Right cardiac atrium (tissue), 5 donors: ENCODE data around the gene BOC. TPM values are rescaled to one million over a fixed set of nuclear protein-coding genes. Genes with fewer than 3 reads are reported as not detected.
"Not testable (repeated sequence)": the region's sequence is repeated elsewhere in the genome, so short reads cannot be mapped to it uniquely, and the experiment has no call there.

Source experiments
- ATAC-seq, 2 donors: fragments of 200-7000 bp; cut with Tn5 transposase; one replicate each; pipeline versions ENCODE4 v1.8.0 to v1.9.1; 2020; ENCODE audit warnings: moderate library complexity in 2 of 2, mild to moderate bottlenecking in 1 of 2
- DNase-seq, 3 donors: peaks; one replicate each; pipeline ENCODE4 v3.0.0-alpha.2; 2020
- H3K27ac ChIP-seq: one replicate; pipeline ENCODE4 v1.5.1; 2013; ENCODE audit warnings: mild to moderate bottlenecking, low read length, control low read depth, moderate library complexity
- H3K27me3 ChIP-seq: one replicate; pipeline ENCODE4 v1.6.1; 2013; ENCODE audit not compliant: control insufficient read depth, insufficient read depth
- H3K4me1 ChIP-seq: one replicate; pipeline ENCODE4 v1.6.1; 2013; ENCODE audit warnings: low read length; ENCODE audit not compliant: control insufficient read depth, insufficient read depth
- H3K4me3 ChIP-seq: one replicate; pipeline ENCODE4 v1.5.1; 2013; ENCODE audit warnings: low read length, control low read depth
- H3K9me3 ChIP-seq: one replicate; pipeline ENCODE4 v1.6.1; 2013; ENCODE audit warnings: low read length; ENCODE audit not compliant: control insufficient read depth
- WGBS: extraction: QIAGEN DNeasy Blood & Tissue Kit; methylation state at CpG from one replicate; pipeline ENCODE4 v1.1.7; 2013; 5-methylcytosine and 5-hydroxymethylcytosine counted together
- intact Hi-C, 4 donors: fragments of 100-400 bp; cut with DNase I; formaldehyde crosslinking; loops; one replicate each; pipeline versions ENCODE4 v1.11.0 to v1.14.0; 2022 to 2023
- polyA plus RNA-seq: library from polyadenylated mRNA; stranded (reverse); fragments of 200-250 nt; gene quantifications from one replicate; pipeline ENCODE4 v1.2.3, GENCODE V29; 2013
- total RNA-seq, 4 donors: library from RNA; stranded (reverse); fragmentation: NEBNext Ultra II Directional; extraction: Animal tissue kit (Norgen Biotek cat#: 25700); gene quantifications; one replicate each; pipeline ENCODE4 v1.2.1, GENCODE V29; 2021
- donor health status: healthy with polysubstance abuse.
- donor health status: DM: no; HTN: yes; CAD: no.
- donor health status: DM: no; HTN: no; CAD: no.
- donor health status: DM: no; HTN: yes; CAD: no; lungs with severe emphysema.
- donor health status: DM: yes; HTN: yes; CAD: no.

Gene BOC
- total and polyA plus RNA-seq, 5 donors = 5.2 to 45.3 (median 13.6) TPM

DNA sequence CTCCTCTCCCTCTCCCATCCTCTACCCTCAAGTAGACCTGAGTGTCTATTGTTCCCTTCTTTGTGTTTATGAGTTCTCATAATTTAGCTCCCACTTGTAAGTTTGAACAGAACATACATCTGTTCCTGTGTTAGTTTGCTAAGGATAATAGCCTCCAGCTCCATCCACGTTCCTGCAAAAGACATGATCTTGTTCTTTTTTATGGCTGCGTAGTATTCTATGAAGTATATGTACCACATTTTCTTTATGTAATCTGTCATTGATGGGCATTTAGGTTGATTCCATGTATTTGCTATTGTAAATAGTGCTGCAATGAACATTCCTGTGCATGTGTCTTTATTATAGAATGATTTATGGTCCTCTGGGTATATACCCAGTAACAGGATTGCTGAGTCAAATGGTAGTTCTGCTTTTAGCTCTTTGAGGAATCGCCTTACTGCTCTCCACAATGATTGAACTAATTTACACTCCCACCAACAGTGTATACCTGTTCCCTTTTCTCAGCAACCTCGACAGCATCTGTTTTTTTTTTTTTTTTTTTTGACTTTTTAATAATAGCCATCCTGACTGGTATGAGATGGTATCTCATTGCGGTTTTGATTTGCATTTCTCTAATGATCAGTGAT lies 39.6 kb upstream of the BOC start:
- intact Hi-C loops, DNase-seq, H3K27me3 ChIP-seq, H3K27ac ChIP-seq, H3K4me1 ChIP-seq, ATAC-seq, H3K4me3 ChIP-seq, H3K9me3 ChIP-seq: not testable (repeated sequence)
- 89% methylated on average over 5 of the region's 5 CpGs for WGBS

DNA sequence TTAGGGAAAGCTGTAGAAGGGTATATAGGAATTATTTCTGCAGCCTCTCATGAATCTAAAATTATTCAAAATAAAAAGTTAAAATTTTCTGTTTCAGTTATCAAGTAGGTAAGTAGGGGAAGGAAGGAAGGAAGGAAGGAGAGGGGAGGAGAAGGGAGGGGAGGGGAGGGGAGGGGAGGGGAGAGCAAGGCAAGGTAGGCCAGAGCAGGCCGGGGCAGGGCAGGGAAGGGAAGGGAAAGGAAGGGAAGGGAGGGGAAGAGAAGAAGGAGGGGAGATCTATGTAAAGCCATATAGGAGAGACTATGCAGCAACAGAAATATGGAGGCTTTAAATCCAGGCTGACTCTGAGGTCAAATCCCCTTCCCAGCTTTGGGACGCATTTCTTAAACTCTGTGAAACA lies 38.3 kb upstream of the BOC start:
- no peak for ATAC-seq
- 77% methylated on average over 2 of the region's 2 CpGs for WGBS
- Histone ChIP-seq H3K4me1 (peaks cover under 1% of the 10 kb centered on the region), H3K4me3 (no peak overlapping the region), H3K9me3 (no peaks in the 10 kb centered on the region), H3K27me3 (no peaks in the 10 kb centered on the region), H3K27ac (no peak overlapping the region)
- no peak for DNase-seq
- intact Hi-C loops = no loop called here

DNA sequence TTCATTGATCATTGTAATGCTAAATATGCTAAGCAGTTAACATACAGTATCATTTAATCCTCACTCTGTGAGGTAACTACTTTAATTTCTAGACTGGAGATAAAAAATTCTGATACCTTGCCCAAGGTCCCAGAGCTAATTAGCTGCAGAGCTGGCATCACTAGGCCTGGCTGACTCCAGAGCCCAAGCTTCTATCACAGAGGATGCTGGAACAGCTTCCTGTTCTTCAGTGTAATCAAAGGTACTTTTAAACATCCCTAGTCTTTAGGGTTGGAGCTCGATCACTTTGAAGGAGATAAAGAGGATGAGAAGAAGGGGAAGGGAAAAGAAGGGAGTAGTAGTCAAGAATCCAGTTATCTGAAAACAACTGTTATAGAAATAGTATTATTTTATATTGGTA lies 37.1 kb upstream of the BOC start:
- intact Hi-C loops = no loop called here
- DNase-seq = no peak
- H3K9me3 ChIP-seq = no peaks in the 10 kb centered on the region
- peak in 1 of 2 donors; percentile 31 for ATAC-seq
- H3K27ac ChIP-seq = no peak overlapping the region
- 69% methylated on average over 1 of the region's 1 CpG for WGBS
- no peaks in the 10 kb centered on the region for H3K4me1 ChIP-seq
- no peaks in the 10 kb centered on the region for H3K27me3 ChIP-seq
- no peak overlapping the region for H3K4me3 ChIP-seq

DNA sequence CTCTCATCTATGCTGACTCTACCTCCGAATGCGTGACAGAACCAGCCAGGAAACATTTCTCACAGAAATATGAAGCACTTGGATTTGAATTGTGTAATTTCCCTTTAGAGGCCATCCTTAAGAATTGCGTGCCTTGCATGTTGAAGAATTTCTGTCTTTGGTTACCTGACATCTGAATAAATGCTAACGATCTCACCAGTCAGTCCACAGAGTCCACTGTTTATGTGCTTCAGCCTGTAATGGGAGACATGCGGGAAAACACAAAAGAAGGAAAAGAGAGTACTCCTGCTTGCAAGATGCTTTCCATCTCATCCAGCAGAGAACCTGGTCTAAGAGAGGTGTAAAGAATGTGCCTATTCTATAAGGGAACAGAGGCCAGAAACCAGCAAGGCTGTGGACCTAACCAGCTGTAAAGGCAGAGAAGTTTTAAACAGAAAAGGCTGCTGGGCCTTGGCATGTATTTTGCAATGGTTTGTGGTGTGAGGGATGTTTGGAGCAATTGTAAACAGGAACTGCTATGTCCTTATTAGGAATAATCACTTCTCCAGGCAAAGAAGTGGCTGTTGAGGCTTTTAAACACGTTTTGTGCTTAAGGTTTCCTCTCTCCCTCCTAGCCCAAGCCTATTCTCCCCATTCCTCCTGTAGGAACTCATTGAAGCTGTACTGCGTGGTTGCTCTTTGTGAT lies 36.4 kb upstream of the BOC start:
- no peak overlapping the region for H3K4me3 ChIP-seq
- intact Hi-C loops = no loop called here
- H3K9me3 ChIP-seq = no peaks in the 10 kb centered on the region
- no peaks in the 10 kb centered on the region for H3K27me3 ChIP-seq
- ATAC-seq = no peak
- H3K27ac ChIP-seq = no peak overlapping the region
- WGBS = 69% methylated on average over 7 of the region's 7 CpGs
- no peak for DNase-seq
- no peaks in the 10 kb centered on the region for H3K4me1 ChIP-seq

DNA sequence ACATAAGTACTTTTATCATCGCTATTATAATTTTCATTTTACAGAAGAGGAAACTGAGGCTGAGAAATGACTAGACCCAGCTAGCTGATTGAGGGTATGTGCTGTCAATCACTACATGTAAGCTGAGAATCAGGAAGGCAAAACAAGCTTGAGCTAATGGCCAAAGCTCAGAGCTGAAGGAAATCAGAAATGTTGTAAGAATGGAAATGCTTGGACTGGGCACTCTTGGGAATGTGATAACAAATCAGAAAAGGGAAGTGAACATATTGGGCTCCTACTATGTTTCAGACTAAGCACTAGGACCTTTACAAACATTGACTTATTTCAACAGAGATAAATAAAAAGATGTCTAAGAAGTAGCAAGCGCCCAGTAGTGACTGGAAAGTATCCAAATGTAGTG lies 33.8 kb upstream of the BOC start:
- intact Hi-C loops = no loop called here
- DNase-seq (no peak), ATAC-seq (peak in 1 of 2 donors; percentile 67)
- H3K4me3 ChIP-seq = no peak overlapping the region
- no peak overlapping the region for H3K27ac ChIP-seq
- 85% methylated on average over 2 of the region's 2 CpGs for WGBS
- no peaks in the 10 kb centered on the region for H3K9me3 ChIP-seq
- no peaks in the 10 kb centered on the region for H3K27me3 ChIP-seq
- H3K4me1 ChIP-seq = no peaks in the 10 kb centered on the region

DNA sequence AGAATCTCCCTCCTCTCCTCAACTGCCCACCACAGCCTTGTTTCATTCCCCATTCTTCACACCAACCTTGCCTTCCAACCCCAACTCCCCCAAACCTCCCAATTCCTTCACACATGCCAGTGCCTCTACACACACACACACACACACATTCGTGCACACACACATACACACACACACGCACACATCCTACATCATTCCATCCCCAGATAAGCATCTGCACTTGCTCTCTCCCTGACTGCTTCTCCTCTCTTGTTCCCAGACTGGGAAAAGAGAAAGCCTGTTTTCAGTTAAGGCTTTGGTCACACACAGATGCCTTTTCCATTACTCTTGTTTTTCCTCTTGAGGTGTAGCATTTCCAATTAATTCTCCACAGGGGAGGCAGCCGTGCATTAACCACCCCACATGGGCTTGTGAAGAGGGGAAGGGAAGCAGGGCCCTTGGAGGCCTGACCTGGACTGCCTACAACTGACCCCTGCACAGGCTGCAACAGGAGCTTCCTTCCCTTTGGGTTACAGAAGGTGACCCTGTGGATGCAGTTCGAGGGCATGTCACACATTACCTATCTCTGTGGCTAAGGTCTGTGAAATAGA lies 32.0 kb upstream of the BOC start:
- no peaks in the 10 kb centered on the region for H3K9me3 ChIP-seq
- no peaks in the 10 kb centered on the region for H3K4me1 ChIP-seq
- WGBS = 83% methylated on average over 4 of the region's 4 CpGs
- intact Hi-C loops = no loop called here
- no peak for ATAC-seq
- no peak overlapping the region for H3K4me3 ChIP-seq
- H3K27me3 ChIP-seq = no peaks in the 10 kb centered on the region
- DNase-seq = no peak
- no peak overlapping the region for H3K27ac ChIP-seq

DNA sequence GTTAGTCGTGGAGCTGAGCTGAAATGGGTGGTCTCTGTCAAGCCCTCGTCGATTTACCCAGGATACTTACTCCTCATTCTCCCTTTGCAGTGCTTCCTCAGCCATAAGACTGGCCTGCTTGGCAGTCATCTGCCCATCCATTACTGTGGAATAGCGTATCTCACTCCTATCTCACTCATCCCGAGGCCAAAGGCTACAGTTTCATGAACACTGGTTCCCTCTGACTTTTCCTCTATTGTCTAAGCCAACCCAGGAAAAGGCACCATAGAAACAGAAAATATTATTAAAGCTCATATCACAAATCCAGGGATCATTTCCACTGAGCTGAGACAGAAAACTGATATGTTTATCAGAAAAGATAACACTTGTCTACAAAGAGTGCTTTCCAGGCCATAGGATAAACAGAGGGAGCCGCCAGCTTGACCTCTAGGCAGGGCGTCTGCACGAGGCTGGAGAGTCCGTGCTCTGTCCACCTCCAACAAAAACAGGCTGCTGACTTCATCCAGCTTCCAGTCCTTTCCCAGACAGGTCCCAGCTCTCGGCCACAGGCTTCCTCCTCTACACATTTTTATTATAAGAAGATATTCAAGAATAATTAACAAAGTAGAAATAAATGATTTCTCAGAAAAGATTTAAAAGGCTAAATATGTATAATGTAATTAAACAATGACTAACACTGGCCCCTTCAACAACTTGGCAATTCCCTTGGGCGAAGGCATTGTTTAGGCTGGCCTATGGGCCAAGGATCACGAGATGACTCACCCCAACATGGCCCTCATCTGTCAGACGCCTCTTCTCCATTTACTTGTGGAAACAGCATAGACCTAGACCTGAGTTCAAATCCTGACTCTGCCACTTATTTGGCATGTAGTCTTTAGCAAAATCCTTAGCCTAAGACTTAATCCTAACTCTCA lies 27.4 kb upstream of the BOC start:
- H3K9me3 ChIP-seq = no peaks in the 10 kb centered on the region
- peak; percentile 92 to 98 for ATAC-seq
- no peak overlapping the region for H3K27ac ChIP-seq
- WGBS = 44% methylated on average over 13 of the region's 13 CpGs
- H3K27me3 ChIP-seq = no peaks in the 10 kb centered on the region
- no peaks in the 10 kb centered on the region for H3K4me1 ChIP-seq
- intact Hi-C loops = no loop called here
- DNase-seq = peak; percentile 66 to 78 (median 75)
- H3K4me3 ChIP-seq = no peak overlapping the region

DNA sequence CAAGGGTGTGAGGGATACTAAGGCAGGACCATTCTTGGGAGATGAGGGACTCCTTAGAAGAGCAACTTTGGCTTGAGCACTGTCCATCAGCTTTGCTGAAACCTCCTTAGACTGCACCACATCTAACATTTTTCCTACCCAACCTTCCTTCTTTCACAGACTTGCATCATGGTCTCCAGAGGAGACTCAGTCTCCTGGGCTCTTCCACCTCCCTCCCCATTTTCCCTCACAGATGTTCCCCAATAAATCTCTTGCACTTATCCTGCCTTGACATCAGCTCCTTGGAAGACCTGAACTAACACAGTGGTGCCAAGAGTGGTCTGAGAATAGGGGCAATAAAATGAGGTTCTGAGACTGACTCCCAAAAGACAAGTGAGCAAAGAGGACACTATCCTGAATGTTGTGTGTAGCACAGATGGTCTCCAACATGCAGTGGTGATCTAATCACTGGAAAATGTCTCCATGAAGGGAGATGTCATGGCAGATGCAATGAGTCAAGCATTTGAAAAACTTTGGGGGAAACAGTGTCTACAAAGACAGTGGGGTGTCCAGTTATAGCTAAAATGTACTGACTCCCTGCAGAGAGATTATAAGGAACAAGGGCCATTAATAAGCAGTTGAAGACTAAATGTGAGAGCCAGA lies 26.0 kb upstream of the BOC start:
- no peak for ATAC-seq
- Histone ChIP-seq H3K27ac (no peak overlapping the region), H3K4me3 (no peak overlapping the region), H3K27me3 (no peaks in the 10 kb centered on the region), H3K9me3 (no peaks in the 10 kb centered on the region), H3K4me1 (no peaks in the 10 kb centered on the region)
- intact Hi-C loops = no loop called here
- no peak for DNase-seq

DNA sequence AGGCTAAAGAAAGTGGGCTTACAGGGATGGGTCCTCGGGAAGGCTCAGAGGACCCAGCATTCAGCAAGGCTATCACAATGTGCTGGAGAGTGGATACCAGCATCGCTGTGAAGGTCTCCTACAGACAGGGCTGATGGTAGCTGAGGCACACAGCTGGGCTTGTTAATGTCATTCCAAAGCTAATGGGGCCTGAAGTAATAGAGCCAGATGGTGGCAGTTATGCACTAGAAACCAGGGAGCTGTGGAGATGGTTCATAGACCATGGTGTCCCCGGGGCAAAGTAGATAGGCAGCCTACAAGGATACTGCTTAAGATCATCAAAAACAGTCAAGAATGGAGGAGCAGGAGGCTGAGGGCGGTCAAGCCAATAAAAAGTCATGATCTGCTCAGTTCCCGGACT lies 24.8 kb upstream of the BOC start:
- 94% methylated on average over 5 of the region's 5 CpGs for WGBS
- intact Hi-C loops = no loop called here

DNA sequence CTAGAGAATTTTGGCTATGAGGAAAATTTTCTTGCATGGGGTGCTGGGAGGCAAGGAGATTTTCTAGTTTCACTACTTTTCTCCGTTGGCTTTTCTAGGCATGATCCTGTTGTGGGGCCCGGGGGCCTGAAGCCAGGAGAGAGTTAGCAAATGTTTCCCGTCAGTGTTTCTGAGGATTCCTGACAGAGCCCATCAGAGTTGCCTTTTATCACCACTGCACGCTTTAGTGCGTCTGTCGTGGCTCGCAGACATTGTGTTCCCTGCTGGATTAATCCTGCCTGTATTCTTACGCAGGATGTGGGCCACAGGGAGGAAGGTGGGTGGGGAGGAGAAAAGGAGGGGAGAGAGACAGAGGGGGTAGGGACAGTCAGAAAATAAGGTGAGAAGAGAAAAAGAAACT lies 18.1 kb upstream of the BOC start:
- 21% methylated on average over 8 of the region's 8 CpGs for WGBS
- no peak overlapping the region for H3K4me3 ChIP-seq

More for the DNA sequence above, 24.8 kb upstream of the BOC start:
- no peak overlapping the region for H3K27ac ChIP-seq
- no peak for DNase-seq
- no peaks in the 10 kb centered on the region for H3K4me1 ChIP-seq
- H3K27me3 ChIP-seq = no peaks in the 10 kb centered on the region
- H3K9me3 ChIP-seq = no peaks in the 10 kb centered on the region
- ATAC-seq = no peak
- no peak overlapping the region for H3K4me3 ChIP-seq

More for the DNA sequence above, 18.1 kb upstream of the BOC start:
- ATAC-seq (peak; percentile 65 to 93), DNase-seq (peak; percentile 28 to 63 (median 46))
- intact Hi-C loops = no loop called here
- H3K9me3 ChIP-seq = no peaks in the 10 kb centered on the region
- H3K27ac ChIP-seq = no peak overlapping the region
- no peaks in the 10 kb centered on the region for H3K27me3 ChIP-seq
- no peaks in the 10 kb centered on the region for H3K4me1 ChIP-seq
